Ectodermal cell (in vitro differentiated cells): ENCODE data around the gene P3H2.
"Not testable (repeated sequence)": the region's sequence is repeated elsewhere in the genome, so short reads cannot be mapped to it uniquely, and the experiment has no call there.

Experiments
- H3K27ac ChIP-seq: 2 replicates; pipeline ENCODE4 v1.7.0; 2013; ENCODE audit warnings: mild to moderate bottlenecking, low read depth, low read length; ENCODE audit not compliant: insufficient read depth, poor library complexity, severe bottlenecking
- H3K27me3 ChIP-seq: 2 replicates; pipeline ENCODE4 v1.7.0; 2013; ENCODE audit warnings: mild to moderate bottlenecking, low read length; ENCODE audit not compliant: insufficient read depth, control insufficient read depth, poor library complexity, severe bottlenecking
- H3K36me3 ChIP-seq: one replicate; pipeline ENCODE4 v1.7.0; 2013; ENCODE audit warnings: low read length; ENCODE audit not compliant: control insufficient read depth, insufficient read depth
- H3K4me1 ChIP-seq: one replicate; pipeline ENCODE4 v1.7.0; 2013; ENCODE audit warnings: low read length; ENCODE audit not compliant: control insufficient read depth, insufficient read depth
- H3K4me3 ChIP-seq: 2 replicates; pipeline ENCODE4 v1.7.0; 2013; ENCODE audit warnings: low read depth, low read length, control low read depth; ENCODE audit not compliant: insufficient read depth
- H3K9me3 ChIP-seq: 2 replicates; pipeline ENCODE4 v1.7.0; 2013; ENCODE audit warnings: mild to moderate bottlenecking, low read length, moderate library complexity; ENCODE audit not compliant: control insufficient read depth
- WGBS, 2 experiments: methylation state at CpG; one replicate each; pipeline ENCODE4 v1.1.7; 2013; ENCODE audit warnings: missing lambda C conversion rate in 2 of 2; 5-methylcytosine and 5-hydroxymethylcytosine counted together

P3H2 gene

DNA sequence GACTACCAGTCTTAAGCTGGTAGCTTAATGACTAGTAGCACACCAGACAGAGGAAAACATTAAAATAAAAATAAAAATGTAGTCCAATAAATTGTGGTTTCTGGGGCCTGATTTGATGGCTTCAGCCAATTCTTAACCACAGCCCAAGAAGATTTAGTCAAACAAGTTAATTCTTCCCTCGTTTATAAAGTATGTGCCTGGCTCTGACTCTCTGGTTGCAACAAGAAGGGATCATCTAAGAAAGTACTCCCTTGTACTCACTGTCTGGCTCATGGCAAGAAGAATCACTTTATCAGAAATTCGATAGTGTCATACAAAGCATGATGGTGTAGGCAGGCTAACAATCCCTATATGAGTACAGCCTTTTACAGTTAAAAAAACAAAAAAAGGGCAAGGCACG, 141.9 kb downstream of the P3H2 start:
- 87 to 94% methylated on average over 3 of the region's 3 CpGs for whole genome bisulfite sequencing, 2 experiments
- H3K36me3 ChIP-seq: no peaks in the 10 kb centered on the region
- no peak overlapping the region for H3K27ac ChIP-seq
- no peaks in the 10 kb centered on the region for H3K4me1 ChIP-seq
- no peaks in the 10 kb centered on the region for H3K27me3 ChIP-seq
- H3K9me3 ChIP-seq: no peaks in the 10 kb centered on the region
- no peak overlapping the region for H3K4me3 ChIP-seq

DNA sequence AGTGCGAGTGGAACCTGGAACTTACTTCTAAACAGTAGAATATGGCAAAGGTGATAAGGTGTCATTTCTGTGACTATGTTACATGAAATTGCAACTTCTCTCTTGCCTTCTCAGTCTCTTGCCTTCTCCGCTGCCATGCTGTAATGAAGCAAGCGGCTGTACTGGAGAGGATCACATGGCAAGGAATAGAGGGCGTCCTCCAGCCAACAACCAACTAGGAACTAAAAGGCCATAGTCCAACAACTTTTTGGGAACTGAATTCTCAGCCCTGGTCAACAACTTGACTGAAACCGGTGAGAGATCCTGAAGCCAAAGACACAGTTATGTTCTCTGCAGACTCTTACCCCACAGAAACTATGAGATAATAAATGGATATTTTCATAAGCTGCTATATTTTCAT, 143.5 kb downstream of the P3H2 start:
- H3K9me3 ChIP-seq: no peaks in the 10 kb centered on the region
- H3K4me1 ChIP-seq: no peaks in the 10 kb centered on the region
- H3K27me3 ChIP-seq: no peaks in the 10 kb centered on the region
- 96 to 100% methylated on average over 4 to 5 of the region's 5 CpGs for WGBS, 2 experiments
- H3K27ac ChIP-seq: no peak overlapping the region
- no peaks in the 10 kb centered on the region for H3K36me3 ChIP-seq
- H3K4me3 ChIP-seq: no peak overlapping the region

DNA sequence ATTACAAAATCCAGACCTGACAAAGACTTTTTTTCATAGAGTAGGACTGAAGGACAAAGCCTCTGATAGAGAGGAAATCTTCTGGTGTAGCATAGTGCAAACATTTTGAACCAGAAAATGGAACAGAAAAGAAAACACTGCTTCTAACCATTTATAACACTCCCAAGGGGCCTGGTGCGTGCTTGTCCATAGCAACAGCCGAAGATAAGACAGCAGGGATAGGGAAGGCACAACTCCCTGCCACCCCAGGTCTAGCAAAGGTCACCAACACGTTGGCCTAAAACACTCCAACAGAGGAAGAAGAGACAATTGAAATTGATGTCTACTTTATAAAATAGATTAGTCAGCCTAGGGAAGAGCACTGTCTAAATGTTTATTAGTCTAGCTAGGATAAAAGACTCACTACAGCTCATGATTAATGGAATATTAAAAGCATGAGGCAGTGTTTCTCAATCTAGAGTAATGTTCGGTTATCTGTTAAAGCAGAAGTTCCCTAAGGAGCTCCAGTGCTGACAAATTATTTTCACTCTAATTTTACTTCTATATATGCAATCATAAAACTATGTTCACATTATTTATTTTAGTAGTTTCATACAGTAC, 145.2 kb downstream of the P3H2 start:
- no peaks in the 10 kb centered on the region for H3K4me1 ChIP-seq
- H3K4me3 ChIP-seq: no peak overlapping the region
- H3K27me3 ChIP-seq: no peaks in the 10 kb centered on the region
- no peaks in the 10 kb centered on the region for H3K36me3 ChIP-seq
- H3K27ac ChIP-seq: no peak overlapping the region
- H3K9me3 ChIP-seq: no peaks in the 10 kb centered on the region
- WGBS, 2 experiments: 84 to 90% methylated on average over 3 to 4 of the region's 4 CpGs

DNA sequence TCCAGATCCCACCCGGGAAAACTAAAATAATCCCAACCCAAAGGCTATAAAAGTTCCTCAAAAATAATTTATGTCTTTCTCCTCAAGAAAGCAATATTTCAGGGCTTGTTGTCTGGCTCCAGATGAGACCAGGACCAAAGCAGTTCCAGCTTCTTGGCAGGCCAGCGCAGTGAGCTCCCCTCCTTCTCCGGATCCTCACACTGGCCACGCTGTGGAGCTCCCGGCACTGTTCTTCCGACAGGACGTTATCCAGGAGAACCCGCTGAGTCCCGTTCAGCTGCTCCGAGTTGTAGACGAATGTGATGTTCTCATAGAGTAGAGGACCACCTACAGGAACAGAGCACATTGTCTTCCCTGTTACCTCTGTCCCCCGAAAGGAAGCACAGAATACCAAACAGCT, 146.3 kb downstream of the P3H2 start:
- 93 to 96% methylated on average over 12 of the region's 12 CpGs for WGBS, 2 experiments
- Histone ChIP-seq H3K4me1 (no peaks in the 10 kb centered on the region), H3K9me3 (no peaks in the 10 kb centered on the region), H3K36me3 (peaks cover 1% of the 10 kb centered on the region), H3K27ac (no peak overlapping the region), H3K27me3 (no peaks in the 10 kb centered on the region), H3K4me3 (no peak overlapping the region)

DNA sequence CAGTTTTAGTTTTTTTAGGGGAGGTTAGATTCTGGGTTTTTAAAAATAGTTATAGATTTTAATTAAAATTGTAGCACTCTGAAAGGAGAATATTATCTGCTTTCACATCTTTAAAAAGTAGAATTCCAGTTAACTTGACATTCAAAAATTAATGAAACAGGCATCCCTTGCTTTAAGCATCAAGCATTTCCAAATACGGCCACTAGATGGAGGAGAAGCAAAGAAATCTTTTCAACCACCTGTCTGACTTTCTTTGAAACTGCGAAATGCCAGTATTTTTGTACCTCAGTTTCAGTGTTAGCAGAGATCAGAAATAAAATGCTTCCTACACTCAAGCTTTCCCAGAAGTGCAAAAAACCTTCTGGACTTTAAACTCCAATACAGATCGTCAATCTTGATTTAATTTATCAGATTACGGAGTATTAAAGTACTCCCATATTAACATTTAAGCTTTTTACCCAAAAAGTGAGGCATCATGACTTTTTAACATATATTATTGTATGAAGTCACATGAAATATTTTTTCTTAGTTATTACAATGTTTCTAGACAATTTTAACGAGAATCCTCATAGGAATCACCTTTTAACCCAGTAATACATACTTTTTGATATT, 153.3 kb downstream of the P3H2 start:
- H3K27me3 ChIP-seq: no peaks in the 10 kb centered on the region
- H3K9me3 ChIP-seq: no peaks in the 10 kb centered on the region
- H3K27ac ChIP-seq: no peak overlapping the region
- H3K4me3 ChIP-seq: no peak overlapping the region
- peaks cover 4% of the 10 kb centered on the region for H3K36me3 ChIP-seq
- no peaks in the 10 kb centered on the region for H3K4me1 ChIP-seq
- 42 to 52% methylated on average over 4 of the region's 5 CpGs for WGBS, 2 experiments

DNA sequence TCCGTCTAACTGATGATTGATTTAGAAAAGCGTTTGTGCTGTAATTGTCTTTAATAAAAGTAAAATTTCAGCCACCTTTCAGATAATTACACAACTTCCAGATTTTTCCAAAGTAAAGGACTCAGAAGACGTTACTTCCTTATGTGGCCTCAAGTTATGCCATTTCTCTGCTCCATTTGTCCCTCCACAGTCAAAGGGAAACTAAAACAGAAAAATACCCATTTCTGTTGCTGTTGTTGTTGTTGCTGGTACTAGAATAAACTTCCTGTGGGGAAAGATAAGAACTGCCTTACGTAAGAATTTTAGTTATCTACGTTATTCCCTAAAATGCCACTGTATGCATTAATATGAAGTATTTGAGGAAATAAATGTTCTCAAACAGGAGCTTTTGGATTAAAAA, 153.9 kb downstream of the P3H2 start:
- no peaks in the 10 kb centered on the region for H3K4me1 ChIP-seq
- H3K27me3 ChIP-seq: no peaks in the 10 kb centered on the region
- no peak overlapping the region for H3K4me3 ChIP-seq
- WGBS, 2 experiments: 83% methylated on average over 4 of the region's 5 CpGs
- no peaks in the 10 kb centered on the region for H3K9me3 ChIP-seq
- H3K27ac ChIP-seq: no peak overlapping the region
- H3K36me3 ChIP-seq: peaks cover 4% of the 10 kb centered on the region

DNA sequence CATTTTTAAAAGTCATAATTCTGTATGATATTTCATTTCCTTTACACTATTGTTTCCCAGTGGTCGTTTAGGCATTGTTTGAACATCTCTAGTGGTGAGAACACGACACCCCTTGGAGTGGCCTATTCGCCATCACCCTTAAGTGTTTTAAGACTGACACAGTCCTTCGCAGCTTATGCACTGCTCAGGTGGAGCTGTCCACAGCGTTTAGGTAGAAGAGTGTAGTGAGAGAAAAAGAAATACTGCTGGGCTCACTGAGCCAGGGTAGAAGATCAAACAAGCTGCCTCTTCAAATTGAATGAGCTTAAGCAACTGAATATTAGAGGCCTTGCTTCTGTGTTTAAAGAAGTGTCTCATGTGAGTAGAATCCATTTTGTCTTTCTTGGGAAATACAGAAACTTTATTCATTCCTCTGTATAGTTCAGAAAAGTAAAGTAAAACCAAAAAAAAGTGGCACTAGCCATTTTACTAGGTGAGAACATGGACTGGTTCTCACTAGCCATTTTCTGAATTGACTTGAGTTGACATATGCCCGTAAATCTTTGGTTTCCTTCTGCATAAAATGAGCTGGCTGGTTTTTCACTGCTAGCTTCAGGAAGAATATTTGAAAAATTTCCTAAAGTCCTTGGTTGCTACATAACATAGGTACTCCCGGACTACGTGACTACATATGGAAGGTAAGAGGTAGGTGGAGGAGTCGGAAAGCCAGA, 155.9 kb downstream of the P3H2 start:
- Histone ChIP-seq H3K4me1 (no peaks in the 10 kb centered on the region), H3K36me3 (peaks cover 4% of the 10 kb centered on the region), H3K27ac (no peak overlapping the region), H3K27me3 (no peaks in the 10 kb centered on the region), H3K9me3 (no peaks in the 10 kb centered on the region), H3K4me3 (no peak overlapping the region)
- WGBS, 2 experiments: 92 to 95% methylated on average over 9 of the region's 9 CpGs

DNA sequence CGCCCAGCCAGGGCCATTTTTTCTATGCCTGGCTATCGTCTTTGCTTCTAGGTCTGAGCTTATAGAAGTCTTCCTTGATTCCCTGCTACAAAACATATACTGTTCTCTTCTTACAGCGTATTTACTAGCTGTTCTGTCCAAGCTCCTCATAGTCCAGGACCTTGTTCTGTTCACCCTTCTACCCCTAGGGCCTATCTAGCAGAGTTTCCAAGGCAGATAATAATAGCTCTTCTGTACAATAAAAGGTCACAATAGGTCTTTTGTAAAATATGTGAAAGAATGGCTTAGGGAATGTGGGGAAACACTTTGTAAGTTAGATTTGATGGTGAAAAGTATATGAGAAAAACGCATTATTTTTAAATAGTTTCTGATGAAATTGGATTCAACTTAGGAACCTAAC, 158.2 kb downstream of the P3H2 start:
- 96% methylated on average over 4 of the region's 4 CpGs for WGBS, 2 experiments
- no peaks in the 10 kb centered on the region for H3K4me1 ChIP-seq
- no peaks in the 10 kb centered on the region for H3K9me3 ChIP-seq
- H3K27ac ChIP-seq: no peak overlapping the region
- H3K4me3 ChIP-seq: no peak overlapping the region
- H3K36me3 ChIP-seq: no peaks in the 10 kb centered on the region
- no peaks in the 10 kb centered on the region for H3K27me3 ChIP-seq

DNA sequence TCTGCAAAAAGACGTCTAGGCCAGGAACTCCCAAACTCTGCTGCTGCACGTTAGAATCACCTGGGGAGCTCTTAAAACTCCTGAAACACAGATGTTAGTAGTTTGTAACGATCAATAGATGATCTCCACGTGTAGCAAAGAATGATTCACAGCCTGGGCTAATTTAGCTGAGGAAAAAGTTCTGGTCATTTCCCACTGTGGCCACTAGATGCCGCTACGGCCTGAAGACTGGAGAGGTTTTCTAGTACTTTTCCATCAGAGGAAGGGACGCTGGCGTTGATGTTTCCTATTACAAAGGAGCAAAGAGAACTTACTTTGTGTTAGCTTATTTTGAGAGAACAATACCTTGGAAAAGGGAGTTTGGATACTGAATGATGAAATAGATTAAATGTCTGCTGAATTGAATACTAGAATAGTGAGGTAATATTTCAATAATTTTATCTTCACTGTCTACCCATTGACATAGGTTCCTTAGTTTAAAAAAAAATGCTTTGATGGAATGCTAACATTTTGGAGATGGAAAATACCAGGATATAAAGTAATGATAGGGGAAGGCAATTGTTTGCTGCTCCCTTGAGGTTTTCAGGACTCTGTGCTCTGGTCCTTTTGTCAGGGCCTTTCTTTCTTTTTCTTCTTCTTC, 159.1 kb downstream of the P3H2 start:
- H3K9me3 ChIP-seq: no peaks in the 10 kb centered on the region
- H3K4me1 ChIP-seq: no peaks in the 10 kb centered on the region
- H3K4me3 ChIP-seq: no peak overlapping the region
- H3K27me3 ChIP-seq: no peaks in the 10 kb centered on the region
- no peak overlapping the region for H3K27ac ChIP-seq
- WGBS, 2 experiments: 5 to 8% methylated on average over 8 of the region's 8 CpGs
- H3K36me3 ChIP-seq: no peaks in the 10 kb centered on the region

DNA sequence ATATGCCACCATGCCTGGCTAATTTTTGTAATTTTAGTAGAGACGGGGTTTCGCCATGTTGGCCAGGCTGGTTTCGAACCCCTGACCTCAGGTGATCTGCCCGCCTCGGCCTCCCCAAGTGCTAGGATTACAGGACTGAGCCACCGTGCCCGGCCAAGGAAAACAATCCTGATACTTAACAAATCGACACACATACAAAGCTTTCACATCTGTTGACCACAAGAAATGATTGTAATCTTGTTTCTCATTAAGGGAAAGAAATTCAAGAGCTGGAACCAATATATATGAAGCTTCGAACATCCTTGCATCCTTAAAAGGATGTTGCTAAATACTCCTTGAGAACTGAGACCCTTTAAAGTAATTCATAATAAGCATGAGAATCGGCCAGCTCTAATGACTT, 159.6 kb downstream of the P3H2 start:
- not testable (repeated sequence) for H3K27ac ChIP-seq, H3K27me3 ChIP-seq, H3K36me3 ChIP-seq, H3K4me3 ChIP-seq, H3K4me1 ChIP-seq, H3K9me3 ChIP-seq
- 87 to 90% methylated on average over 10 of the region's 10 CpGs for WGBS, 2 experiments
